HG02678 (cell line): ENCODE data around the gene RPTOR.

Experiments
- ATAC-seq: cut with Tn5 transposase; IDR thresholded peaks from one replicate; pipeline ENCODE4 v1.9.1; 2021; ENCODE audit warnings: mild to moderate bottlenecking, moderate library complexity; ENCODE audit not compliant: unreplicated experiment

The RPTOR gene

GRCh38 chr17:80949451-80950421, 405.1 kb downstream of the RPTOR start:
- ATAC-seq: no peak

GRCh38 chr17:80950466-80951120, 406.0 kb downstream of the RPTOR start:
- ATAC-seq: no peak

GRCh38 chr17:80951121-80952090, 406.8 kb downstream of the RPTOR start:
- ATAC-seq: no peak

GRCh38 chr17:80952291-80952690, 407.7 kb downstream of the RPTOR start:
- no peak for ATAC-seq

- ATAC-seq: no peak
These were observed 409.1 kb downstream of the RPTOR start for GRCh38 chr17:80953471-80954315.

GRCh38 chr17:80955078-80955477, 410.4 kb downstream of the RPTOR start:
- ATAC-seq: no peak

- ATAC-seq: no peak
These were observed 411.1 kb downstream of the RPTOR start for GRCh38 chr17:80955671-80956280.

- ATAC-seq: no peak
These were observed 411.9 kb downstream of the RPTOR start for GRCh38 chr17:80956321-80957190.

- ATAC-seq: no peak
These were observed 412.9 kb downstream of the RPTOR start for GRCh38 chr17:80957461-80957941.

- no peak for ATAC-seq
These were observed 414.8 kb downstream of the RPTOR start for GRCh38 chr17:80959330-80960036.

- no peak for ATAC-seq
These were observed 415.6 kb downstream of the RPTOR start for GRCh38 chr17:80960037-80960796.

- no peak for ATAC-seq
These were observed 416.3 kb downstream of the RPTOR start for GRCh38 chr17:80960797-80961452.

- ATAC-seq: no peak
These were observed 417.1 kb downstream of the RPTOR start for GRCh38 chr17:80961541-80962330.

- ATAC-seq: no peak
These were observed 418.0 kb downstream of the RPTOR start for GRCh38 chr17:80962356-80963329.
